ENCODE measurements around the gene SMAGP. TPM values are rescaled to one million over a fixed set of nuclear protein-coding genes. Genes with fewer than 3 reads are reported as not detected.
"Not testable (repeated sequence)": the region's sequence is repeated elsewhere in the genome, so short reads cannot be mapped to it uniquely, and the experiment has no call there.

The SMAGP gene
- total and polyA plus RNA-seq, 3 experiments from 2014 or later: 0.72 to 28.9 (median 0.84) TPM

DNA sequence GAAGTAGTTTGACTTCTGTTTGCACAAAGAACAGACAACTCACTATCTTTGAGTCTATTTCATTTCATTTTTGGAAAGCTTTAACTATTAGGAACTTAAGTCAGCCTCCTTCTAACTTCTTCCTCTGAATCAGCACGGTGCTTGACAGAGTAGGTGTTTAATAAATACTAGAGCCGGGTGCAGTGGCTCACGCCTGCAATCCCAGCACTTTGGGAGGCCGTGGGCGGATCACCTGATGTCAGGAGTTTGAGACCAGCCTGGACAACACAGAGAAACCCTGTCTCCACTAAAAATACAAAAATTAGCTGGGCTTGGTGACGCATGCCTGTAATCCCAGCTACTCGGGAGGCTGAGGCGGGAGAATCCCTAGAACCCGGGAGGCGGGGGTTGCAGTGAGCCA, 30.6 kb upstream of the SMAGP start:
- not testable (repeated sequence) for DNase-seq; H3K4me3 Mint-ChIP-seq; H3K4me3 ChIP-seq (ENCODE audit: low read length); H3K27me3 ChIP-seq (ENCODE audit: insufficient read depth, low read length, poor library complexity, severe bottlenecking); H3K9me3 ChIP-seq (ENCODE audit: low read length); H3K4me1 ChIP-seq (ENCODE audit: insufficient read depth, low read length); H3K9me3 Mint-ChIP-seq; H3K27ac ChIP-seq (ENCODE audit: low read depth, low read length); H3K27me3 Mint-ChIP-seq
- ChIA-PET CTCF (interaction anchor here (0.9 to 3.6 kb wide), 2 partner anchors 32 to 40 kb away, joined by 3 to 17 read pairs; no protein-coding TSS in a partner anchor), POLR2A (interaction anchor here (0.6 to 1.1 kb wide), 3 partner anchors 9 to 227 kb away, joined by 3 to 5 read pairs (median 3); no protein-coding TSS in a partner anchor)
- peaks cover 22 to 26% (median 25%) of the 10 kb centered on the region in 3 donors for H3K4me1 Mint-ChIP-seq
- peaks cover 6 to 82% (median 24%) of the 10 kb centered on the region in 3 donors for H3K36me3 Mint-ChIP-seq
- H3K27ac Mint-ChIP-seq: peak overlapping the region in 4 of 8 donors; percentile 1 to 78 (median 34)
- H3K36me3 ChIP-seq (ENCODE audit: insufficient read depth, low read length): peaks cover 67% of the 10 kb centered on the region

DNA sequence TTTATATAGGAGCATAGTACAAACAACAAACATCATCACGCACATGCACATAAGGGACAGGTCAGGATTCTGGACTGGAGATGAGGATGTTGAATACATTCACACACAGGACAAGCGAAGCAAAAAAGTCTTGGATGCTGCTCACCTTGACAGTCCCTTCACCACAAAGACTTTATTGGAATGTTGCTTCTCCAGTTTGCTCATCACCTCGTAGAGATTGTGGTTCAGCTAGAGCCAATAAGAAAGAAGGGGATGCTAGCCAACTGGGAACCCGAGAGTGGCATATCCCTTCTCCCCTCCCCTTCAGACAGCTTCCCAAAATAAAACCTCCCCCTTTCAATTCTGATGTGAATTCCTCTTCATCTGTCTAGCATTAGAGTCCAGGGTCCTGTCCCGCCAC, 25.4 kb upstream of the SMAGP start:
- Histone ChIP-seq H3K4me1 (ENCODE audit: insufficient read depth, low read length) (peaks cover 8% of the 10 kb centered on the region), H3K9me3 (ENCODE audit: low read length) (no peaks in the 10 kb centered on the region), H3K27ac (ENCODE audit: low read depth, low read length) (no peak overlapping the region), H3K4me3 (ENCODE audit: low read length) (no peak overlapping the region), H3K36me3 (ENCODE audit: insufficient read depth, low read length) (peaks cover 54% of the 10 kb centered on the region), H3K27me3 (ENCODE audit: insufficient read depth, low read length, poor library complexity, severe bottlenecking) (no peaks in the 10 kb centered on the region)
- CTCF ChIA-PET: interaction anchor here (1.2 to 4.5 kb wide), 2 partner anchors 23 to 45 kb away, joined by 3 to 20 read pairs; no protein-coding TSS in a partner anchor
- peaks cover 4 to 77% (median 20%) of the 10 kb centered on the region in 3 donors for H3K36me3 Mint-ChIP-seq
- peaks cover 17 to 22% (median 17%) of the 10 kb centered on the region in 3 donors for H3K4me1 Mint-ChIP-seq
- no peak overlapping the region for H3K4me3 Mint-ChIP-seq
- H3K9me3 Mint-ChIP-seq: no peaks in the 10 kb centered on the region
- POLR2A ChIA-PET: interaction anchor here (0.8 kb wide), 1 partner anchor 13 kb away, joined by 3 read pairs; no protein-coding TSS in a partner anchor
- peak overlapping the region in 2 of 8 donors; percentile 46 to 86 for H3K27ac Mint-ChIP-seq
- H3K27me3 Mint-ChIP-seq: no peaks in the 10 kb centered on the region
- no peak for DNase-seq

- not testable (repeated sequence) for H3K4me3 Mint-ChIP-seq; DNase-seq; H3K4me3 ChIP-seq (ENCODE audit: low read length); H3K9me3 ChIP-seq (ENCODE audit: low read length); H3K9me3 Mint-ChIP-seq; H3K27ac ChIP-seq (ENCODE audit: low read depth, low read length); H3K27me3 ChIP-seq (ENCODE audit: insufficient read depth, low read length, poor library complexity, severe bottlenecking); H3K4me1 ChIP-seq (ENCODE audit: insufficient read depth, low read length); H3K27me3 Mint-ChIP-seq
- H3K36me3 ChIP-seq (ENCODE audit: insufficient read depth, low read length): peaks cover 46% of the 10 kb centered on the region
- POLR2A ChIA-PET: interaction anchor here (0.7 kb wide), 1 partner anchor 98 kb away, joined by 6 read pairs; no protein-coding TSS in a partner anchor
- H3K4me1 Mint-ChIP-seq: peaks cover 13 to 22% (median 17%) of the 10 kb centered on the region in 3 donors
- peaks cover 4 to 76% (median 19%) of the 10 kb centered on the region in 3 donors for H3K36me3 Mint-ChIP-seq
- H3K27ac Mint-ChIP-seq: peak overlapping the region in 5 of 8 donors; percentile 14 to 71 (median 32)
- CTCF ChIA-PET: interaction anchor here (1.0 to 4.5 kb wide), 2 partner anchors 13 to 47 kb away, joined by 3 to 20 read pairs; no protein-coding TSS in a partner anchor
Measured at GRCh38 chr12:51294097-51294496, 23.9 kb upstream of the SMAGP start.

GRCh38 chr12:51293696-51294095, 23.5 kb upstream of the SMAGP start:
- CTCF ChIA-PET: interaction anchor here (1.0 to 4.5 kb wide), 2 partner anchors 14 to 47 kb away, joined by 3 to 20 read pairs; no protein-coding TSS in a partner anchor

GRCh38 chr12:51291603-51292513, 21.6 kb upstream of the SMAGP start:
- Mint-ChIP-seq H3K36me3 (peaks cover 4 to 74% (median 23%) of the 10 kb centered on the region in 3 donors), H3K4me1 (peaks cover 14 to 21% (median 20%) of the 10 kb centered on the region in 3 donors), H3K27ac (peak overlapping the region in 4 of 8 donors; percentile 7 to 87 (median 40))
- H3K27me3 ChIP-seq (ENCODE audit: insufficient read depth, low read length, poor library complexity, severe bottlenecking); H3K4me3 ChIP-seq (ENCODE audit: low read length); H3K27ac ChIP-seq (ENCODE audit: low read depth, low read length); DNase-seq; H3K9me3 Mint-ChIP-seq; H3K4me1 ChIP-seq (ENCODE audit: insufficient read depth, low read length); H3K27me3 Mint-ChIP-seq; H3K9me3 ChIP-seq (ENCODE audit: low read length); H3K4me3 Mint-ChIP-seq; POLR2A ChIA-PET: not testable (repeated sequence)
- CTCF ChIA-PET: interaction anchor here (0.9 to 4.5 kb wide), 3 partner anchors 22 to 49 kb away, joined by 3 to 20 read pairs (median 6); partner anchors contain the start of gene SMAGP
- H3K36me3 ChIP-seq (ENCODE audit: insufficient read depth, low read length): peaks cover 52% of the 10 kb centered on the region

More at GRCh38 chr12:51293696-51294095, 23.5 kb upstream of the SMAGP start:
- POLR2A ChIA-PET: interaction anchor here (0.7 kb wide), 1 partner anchor 98 kb away, joined by 6 read pairs; no protein-coding TSS in a partner anchor
- Mint-ChIP-seq H3K4me3 (no peak overlapping the region), H3K4me1 (peaks cover 14 to 22% (median 17%) of the 10 kb centered on the region in 3 donors), H3K9me3 (no peaks in the 10 kb centered on the region), H3K27me3 (no peaks in the 10 kb centered on the region), H3K36me3 (peaks cover 4 to 76% (median 19%) of the 10 kb centered on the region in 3 donors), H3K27ac (peak overlapping the region in 5 of 8 donors; percentile 14 to 88 (median 32))
- no peak overlapping the region for H3K4me3 ChIP-seq (ENCODE audit: low read length)
- DNase-seq: no peak
- no peaks in the 10 kb centered on the region for H3K9me3 ChIP-seq (ENCODE audit: low read length)
- H3K36me3 ChIP-seq (ENCODE audit: insufficient read depth, low read length): peaks cover 47% of the 10 kb centered on the region
- no peak overlapping the region for H3K27ac ChIP-seq (ENCODE audit: low read depth, low read length)
- no peaks in the 10 kb centered on the region for H3K27me3 ChIP-seq (ENCODE audit: insufficient read depth, low read length, poor library complexity, severe bottlenecking)
- H3K4me1 ChIP-seq (ENCODE audit: insufficient read depth, low read length): peaks cover 8% of the 10 kb centered on the region

GRCh38 chr12:51285843-51286242, 15.6 kb upstream of the SMAGP start:
- H3K4me3 Mint-ChIP-seq: no peak overlapping the region
- CTCF ChIA-PET: no interaction called here
- Histone ChIP-seq H3K9me3 (ENCODE audit: low read length) (no peaks in the 10 kb centered on the region), H3K36me3 (ENCODE audit: insufficient read depth, low read length) (peaks cover 58% of the 10 kb centered on the region), H3K4me3 (ENCODE audit: low read length) (no peak overlapping the region), H3K27ac (ENCODE audit: low read depth, low read length) (no peak overlapping the region), H3K4me1 (ENCODE audit: insufficient read depth, low read length) (no peaks in the 10 kb centered on the region), H3K27me3 (ENCODE audit: insufficient read depth, low read length, poor library complexity, severe bottlenecking) (no peaks in the 10 kb centered on the region)
- H3K27me3 Mint-ChIP-seq: no peaks in the 10 kb centered on the region
- peaks cover 0 to 71% (median 9%) of the 10 kb centered on the region in 3 donors for H3K36me3 Mint-ChIP-seq
- H3K4me1 Mint-ChIP-seq: peaks cover 0 to 5% (median 3%) of the 10 kb centered on the region in 3 donors
- no peaks in the 10 kb centered on the region for H3K9me3 Mint-ChIP-seq
- POLR2A ChIA-PET: no interaction called here
- peak overlapping the region in 5 of 8 donors; percentile 35 to 87 (median 70) for H3K27ac Mint-ChIP-seq
- no peak for DNase-seq

DNA sequence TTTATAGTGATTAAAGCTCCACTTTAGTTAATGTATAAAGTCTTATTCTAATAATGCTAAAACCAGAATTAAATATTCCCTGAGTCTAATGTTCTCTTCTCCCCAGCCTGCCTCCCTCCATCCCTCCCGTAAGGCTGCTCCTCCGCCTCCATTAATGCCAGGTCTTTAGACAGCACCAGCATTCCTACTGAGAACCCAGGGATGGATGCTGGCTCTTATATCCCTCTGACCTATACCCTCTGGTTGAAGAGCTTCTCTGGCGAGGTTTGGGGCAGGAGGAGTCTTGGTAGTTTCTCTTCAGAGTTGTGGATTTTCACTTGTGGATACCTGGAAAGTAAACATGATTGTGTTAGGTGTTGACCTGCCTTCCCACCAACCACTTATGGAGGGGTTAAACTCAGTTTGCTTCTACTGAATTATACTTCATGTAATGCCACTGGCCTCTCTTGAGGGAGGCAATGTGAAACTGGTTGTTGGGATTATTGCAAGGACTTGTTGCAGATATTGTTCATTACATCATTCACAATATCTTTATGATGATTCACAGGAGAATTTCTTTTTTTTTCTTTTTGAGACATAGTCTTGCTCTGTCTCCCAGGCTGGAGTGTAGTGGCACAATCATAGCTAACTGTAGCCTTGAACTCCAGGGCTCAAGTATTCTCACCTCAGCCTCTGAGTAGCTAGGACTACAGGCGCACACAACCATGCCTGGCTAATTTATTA, 11.1 kb upstream of the SMAGP start:
- no peak overlapping the region for H3K4me3 Mint-ChIP-seq
- peak overlapping the region in 3 of 8 donors; percentile 0 to 70 (median 39) for H3K27ac Mint-ChIP-seq
- no peaks in the 10 kb centered on the region for H3K9me3 Mint-ChIP-seq
- POLR2A ChIA-PET: interaction anchor here (1.2 kb wide), 1 partner anchor 9 kb away, joined by 3 read pairs; no protein-coding TSS in a partner anchor
- peaks cover 0 to 51% (median 0%) of the 10 kb centered on the region in 3 donors for H3K36me3 Mint-ChIP-seq
- H3K27ac ChIP-seq (ENCODE audit: low read depth, low read length): no peak overlapping the region
- no peaks in the 10 kb centered on the region for H3K27me3 ChIP-seq (ENCODE audit: insufficient read depth, low read length, poor library complexity, severe bottlenecking)
- no peaks in the 10 kb centered on the region for H3K9me3 ChIP-seq (ENCODE audit: low read length)
- no peaks in the 10 kb centered on the region for H3K4me1 ChIP-seq (ENCODE audit: insufficient read depth, low read length)
- H3K27me3 Mint-ChIP-seq: no peaks in the 10 kb centered on the region
- CTCF ChIA-PET: interaction anchor here (2.0 kb wide), 1 partner anchor 60 kb away, joined by 6 read pairs; no protein-coding TSS in a partner anchor
- DNase-seq: no peak
- no peak overlapping the region for H3K4me3 ChIP-seq (ENCODE audit: low read length)
- peaks cover 0 to 2% (median 0%) of the 10 kb centered on the region in 3 donors for H3K4me1 Mint-ChIP-seq
- H3K36me3 ChIP-seq (ENCODE audit: insufficient read depth, low read length): peaks cover 39% of the 10 kb centered on the region

All from CD8-positive, alpha-beta memory T cell (primary cell).